Activated naive CD4-positive, alpha-beta T cell treated with Interleukin-2 at 50 U/mL for 16 hours (primary cell): ENCODE measurements around the gene TCF7L2.

Experiments
- DNase-seq: peaks from one replicate; pipeline ENCODE4 v3.0.0-alpha.2; 2020

Gene TCF7L2

DNA sequence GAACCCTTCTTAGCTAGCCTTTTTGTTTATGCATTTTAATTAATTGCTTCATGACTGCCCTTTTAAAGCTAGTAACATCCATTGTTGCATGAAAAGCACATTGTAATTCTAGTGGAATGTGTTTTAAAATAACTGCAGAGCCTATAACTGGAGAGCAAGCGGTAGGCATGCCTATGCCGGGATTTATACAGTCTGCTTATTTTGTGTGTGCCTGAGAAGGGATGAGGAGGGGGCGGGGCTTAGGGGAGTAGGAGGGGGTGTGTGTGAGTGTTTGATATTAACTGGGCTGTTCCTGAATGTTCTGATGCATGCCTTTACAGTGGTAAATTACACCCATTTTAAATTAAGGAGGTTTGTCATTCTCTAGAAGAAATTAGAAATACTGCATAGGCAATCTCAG is 208.1 kb downstream of the TCF7L2 start:
- no peak for DNase-seq

GRCh38 chr10:113159563-113159962 is 209.5 kb downstream of the TCF7L2 start:
- DNase-seq, result no peak

- DNase-seq, result no peak
These were observed 210.6 kb downstream of the TCF7L2 start for GRCh38 chr10:113160641-113161040.

DNA sequence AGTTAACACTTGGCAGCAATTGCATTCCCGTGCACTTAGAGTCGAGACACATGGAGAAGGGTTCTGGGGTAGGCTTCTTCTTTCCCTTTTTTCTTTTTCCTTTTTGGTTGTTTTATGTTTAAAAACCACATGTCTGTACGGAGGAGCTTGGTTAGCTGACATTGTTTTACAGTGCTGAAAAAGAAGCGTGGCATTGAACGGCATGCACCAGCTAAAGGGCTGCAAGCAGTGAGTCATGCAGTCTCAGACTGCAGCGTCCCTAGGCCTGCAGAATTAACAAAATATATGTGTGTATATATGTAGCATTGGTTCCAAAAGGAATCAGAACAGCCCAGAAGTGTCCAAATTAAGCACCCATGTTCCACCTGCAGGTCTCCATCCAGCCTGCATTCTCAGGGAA is 211.0 kb downstream of the TCF7L2 start:
- DNase-seq, result no peak

GRCh38 chr10:113162960-113163359 is 212.9 kb downstream of the TCF7L2 start:
- DNase-seq, result no peak

DNA sequence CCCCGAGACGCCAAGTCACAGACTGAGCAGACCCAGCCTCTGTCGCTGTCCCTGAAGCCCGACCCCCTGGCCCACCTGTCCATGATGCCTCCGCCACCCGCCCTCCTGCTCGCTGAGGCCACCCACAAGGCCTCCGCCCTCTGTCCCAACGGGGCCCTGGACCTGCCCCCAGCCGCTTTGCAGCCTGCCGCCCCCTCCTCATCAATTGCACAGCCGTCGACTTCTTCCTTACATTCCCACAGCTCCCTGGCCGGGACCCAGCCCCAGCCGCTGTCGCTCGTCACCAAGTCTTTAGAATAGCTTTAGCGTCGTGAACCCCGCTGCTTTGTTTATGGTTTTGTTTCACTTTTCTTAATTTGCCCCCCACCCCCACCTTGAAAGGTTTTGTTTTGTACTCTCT is 215.6 kb downstream of the TCF7L2 start:
- DNase-seq, result no peak

DNA sequence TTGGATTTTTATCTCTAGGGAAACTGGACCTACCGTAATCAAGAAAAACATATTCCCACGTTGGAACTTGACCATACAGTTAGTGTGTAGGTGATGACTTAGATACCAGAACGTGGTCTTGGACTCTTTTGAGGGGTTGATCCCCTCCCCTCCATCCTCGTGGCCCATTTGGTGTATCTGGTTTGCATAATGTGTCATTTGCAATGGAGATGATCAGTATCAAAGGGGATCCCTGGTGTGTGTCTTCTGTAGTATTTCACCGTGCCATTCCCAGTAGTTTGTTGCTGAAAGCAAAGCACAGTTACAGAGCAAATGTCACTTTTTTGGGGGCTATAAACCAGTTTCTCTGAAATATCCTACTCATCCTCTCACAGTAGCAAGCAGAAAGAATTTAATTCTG is 217.7 kb downstream of the TCF7L2 start:
- no peak for DNase-seq

DNA sequence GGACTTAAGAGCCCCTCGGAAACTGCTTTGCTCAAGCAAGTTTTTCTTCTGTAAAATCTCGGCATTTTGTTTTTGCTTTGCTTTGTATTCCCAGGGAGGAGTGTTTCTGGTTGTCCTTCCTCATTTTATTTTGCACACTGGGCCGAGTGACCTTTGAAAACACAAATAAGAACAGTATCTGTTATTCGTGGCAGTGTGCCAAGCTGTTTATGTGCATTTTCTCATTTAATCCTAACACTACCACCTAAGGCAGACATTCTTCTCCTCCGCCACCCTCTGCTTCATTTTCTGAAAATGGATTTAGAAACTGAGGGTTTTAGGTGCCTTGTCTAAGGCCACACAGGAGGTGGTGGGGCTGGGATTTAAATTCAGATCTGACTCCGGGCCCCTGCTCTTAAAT is 218.5 kb downstream of the TCF7L2 start:
- DNase-seq, result no peak

DNA sequence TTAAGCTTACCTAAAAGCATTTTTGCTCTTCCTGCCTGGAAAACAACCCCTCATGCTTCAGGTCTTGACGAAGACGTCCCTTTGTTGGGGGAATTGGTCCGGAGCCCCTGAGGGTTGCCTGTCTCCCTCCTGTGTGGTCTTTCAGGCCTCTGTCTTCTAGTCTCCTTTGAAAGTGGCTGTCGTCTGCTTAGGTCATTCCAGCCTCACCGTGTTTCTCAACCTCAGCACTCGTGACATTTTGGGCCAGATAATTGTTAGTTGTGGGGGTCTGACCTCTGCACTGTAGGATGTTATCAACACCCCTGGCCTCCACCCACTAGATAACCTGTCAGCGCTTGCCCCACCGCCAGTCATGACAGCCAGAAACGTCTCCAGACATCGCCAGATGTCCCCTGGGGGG is 219.1 kb downstream of the TCF7L2 start:
- DNase-seq, result no peak

- no peak for DNase-seq
These were observed 219.9 kb downstream of the TCF7L2 start for GRCh38 chr10:113169853-113170460.

GRCh38 chr10:113171662-113172061 is 221.6 kb downstream of the TCF7L2 start:
- no peak for DNase-seq

DNA sequence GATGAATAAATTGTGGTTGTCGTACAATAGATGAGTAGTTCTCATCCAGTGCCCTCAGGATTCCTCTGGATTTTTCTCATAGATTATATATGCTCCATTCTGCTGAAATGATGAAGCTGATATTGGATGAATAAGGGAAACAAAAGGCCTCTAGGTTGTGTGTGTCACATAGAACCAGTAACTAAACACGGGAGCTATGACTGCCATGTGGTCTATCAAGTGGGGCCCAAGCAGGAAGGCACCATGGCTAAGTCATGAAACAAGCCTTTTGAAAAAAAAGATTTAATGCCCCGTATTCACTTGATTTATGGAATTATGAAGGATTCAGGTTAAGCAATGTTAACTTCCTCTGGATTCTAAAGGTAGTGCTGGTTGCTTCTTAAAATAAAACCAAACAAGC is 225.1 kb downstream of the TCF7L2 start:
- no peak for DNase-seq

GRCh38 chr10:113175756-113176651 is 226.0 kb downstream of the TCF7L2 start:
- no peak for DNase-seq

DNA sequence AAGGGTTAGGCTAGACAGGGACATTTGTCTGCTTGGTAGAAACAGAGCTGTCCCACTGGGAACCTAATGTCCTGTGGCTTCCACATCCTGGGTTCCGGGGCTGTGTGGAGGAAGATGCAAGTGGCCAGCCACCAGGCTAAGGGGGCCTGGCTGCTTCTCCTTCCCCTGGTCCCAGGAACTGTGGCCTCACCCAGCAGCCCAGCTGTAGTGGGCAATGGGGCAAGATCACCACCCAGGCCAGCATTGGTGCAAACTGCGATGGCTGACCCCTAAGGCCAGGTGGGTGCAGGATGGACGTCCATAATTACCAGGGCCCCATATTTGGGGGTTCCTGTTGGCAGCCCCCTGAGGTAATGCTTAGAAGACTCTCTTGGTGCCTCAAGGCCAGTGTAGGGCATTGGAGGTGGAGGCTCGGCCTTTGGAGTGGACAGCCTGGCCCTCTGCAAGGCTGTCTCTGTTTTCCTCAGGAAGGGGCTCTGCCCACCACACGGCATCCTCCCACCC is 226.7 kb downstream of the TCF7L2 start:
- DNase-seq, result no peak

DNA sequence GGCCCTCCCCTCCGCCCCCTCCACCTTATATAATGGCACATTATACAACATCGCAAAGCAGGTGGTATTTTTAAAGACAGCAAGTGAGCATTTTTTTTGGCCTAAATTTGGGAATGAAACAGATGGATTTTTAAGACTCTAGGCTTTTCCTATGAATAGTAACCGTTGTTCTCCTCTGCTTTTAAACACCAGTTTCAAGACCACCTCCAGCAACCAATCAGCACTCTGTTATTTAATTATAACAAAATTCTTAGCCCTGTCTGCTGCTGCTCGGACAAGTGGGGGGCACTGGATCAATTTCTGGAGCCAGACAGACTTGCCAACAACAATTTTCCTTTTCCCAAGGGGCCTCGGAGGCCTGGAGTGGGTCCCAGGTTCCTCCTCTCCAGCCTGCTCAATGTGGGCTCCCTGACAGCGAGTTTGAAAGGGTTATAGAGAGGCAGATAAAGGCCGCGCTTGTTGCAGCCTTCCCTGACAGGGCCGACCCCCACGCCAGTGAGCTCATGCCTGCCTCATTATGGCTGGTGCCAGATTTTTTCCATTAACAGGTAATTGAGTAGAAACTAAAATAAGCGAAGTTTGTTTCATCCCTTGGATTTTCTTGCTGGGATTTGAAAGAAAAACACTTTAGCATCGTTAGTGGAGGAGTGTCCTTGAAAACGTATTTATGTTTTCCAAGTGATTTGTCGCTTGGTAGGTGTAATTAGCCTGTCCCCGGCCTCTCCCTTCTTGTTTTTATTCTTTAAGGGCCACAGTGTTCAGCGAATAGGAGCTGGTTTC is 227.3 kb downstream of the TCF7L2 start:
- no peak for DNase-seq

- DNase-seq, result no peak
These were observed 227.9 kb downstream of the TCF7L2 start for GRCh38 chr10:113177936-113178335.

DNA sequence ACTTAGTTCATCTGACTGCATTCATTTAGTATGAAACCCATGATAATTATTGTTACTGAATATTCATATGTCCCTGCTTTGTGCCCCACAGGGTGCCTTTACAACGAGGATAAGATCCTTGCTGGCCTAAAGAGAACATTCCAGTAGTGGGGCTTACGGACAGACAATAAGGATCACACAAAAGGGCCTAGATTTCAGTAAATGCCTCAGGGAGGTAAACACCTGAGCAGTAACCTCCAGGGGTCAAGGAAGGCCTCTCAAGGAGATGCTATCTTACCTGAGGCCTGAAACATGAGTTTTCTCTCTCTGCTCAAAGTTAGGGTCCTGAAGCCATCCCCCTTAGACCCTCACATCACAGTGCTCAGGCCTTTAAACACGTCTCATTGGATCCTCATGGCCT is 228.7 kb downstream of the TCF7L2 start:
- DNase-seq, result no peak

DNA sequence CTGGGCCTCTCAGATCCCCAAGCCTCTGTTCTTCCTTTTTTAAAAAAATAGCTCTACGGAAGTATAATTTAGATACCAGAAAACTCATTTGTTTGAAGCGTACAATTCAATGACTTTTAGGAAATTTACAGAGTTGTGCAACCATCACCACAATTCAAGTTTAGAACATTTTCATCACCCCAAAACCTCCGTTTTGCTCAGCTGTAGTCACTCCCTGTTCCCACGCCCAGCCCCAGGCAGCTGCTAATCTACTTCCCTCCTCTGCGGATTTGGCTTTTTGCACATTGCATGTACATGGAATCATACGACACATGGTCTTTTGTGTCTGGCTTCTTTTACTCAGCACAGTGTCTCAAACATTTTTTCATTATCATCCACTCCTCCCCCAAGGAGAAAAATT is 229.2 kb downstream of the TCF7L2 start:
- DNase-seq, result no peak

DNA sequence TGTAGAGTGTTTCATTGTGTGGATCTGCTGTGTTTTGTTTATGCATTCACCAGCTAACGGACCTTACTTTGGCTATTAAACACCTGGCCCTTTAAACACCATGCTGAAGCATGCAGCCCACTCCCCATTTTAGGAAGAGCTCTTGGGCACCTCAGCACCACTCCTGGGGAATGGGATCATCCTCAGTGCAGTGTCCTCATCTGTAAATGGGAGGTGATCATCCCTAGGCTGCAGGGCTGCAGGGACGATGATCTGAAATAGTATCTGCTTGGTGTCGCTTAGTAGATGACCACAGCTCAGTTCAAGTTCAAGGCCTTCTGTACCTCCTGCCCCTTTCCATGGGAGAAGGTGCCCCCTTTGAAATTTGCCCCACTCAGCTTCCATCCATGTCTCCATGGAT is 229.9 kb downstream of the TCF7L2 start:
- DNase-seq, result no peak

GRCh38 chr10:113180401-113181154 is 230.5 kb downstream of the TCF7L2 start:
- DNase-seq, result no peak

- no peak for DNase-seq
These were observed 232.1 kb downstream of the TCF7L2 start for GRCh38 chr10:113182154-113182553.

GRCh38 chr10:113183573-113183972 is 233.5 kb downstream of the TCF7L2 start:
- no peak for DNase-seq
